ENCODE measurements around the gene EFHC1.
"Not testable (repeated sequence)": the region's sequence is repeated elsewhere in the genome, so short reads cannot be mapped to it uniquely, and the experiment has no call there.

Gene EFHC1

DNA sequence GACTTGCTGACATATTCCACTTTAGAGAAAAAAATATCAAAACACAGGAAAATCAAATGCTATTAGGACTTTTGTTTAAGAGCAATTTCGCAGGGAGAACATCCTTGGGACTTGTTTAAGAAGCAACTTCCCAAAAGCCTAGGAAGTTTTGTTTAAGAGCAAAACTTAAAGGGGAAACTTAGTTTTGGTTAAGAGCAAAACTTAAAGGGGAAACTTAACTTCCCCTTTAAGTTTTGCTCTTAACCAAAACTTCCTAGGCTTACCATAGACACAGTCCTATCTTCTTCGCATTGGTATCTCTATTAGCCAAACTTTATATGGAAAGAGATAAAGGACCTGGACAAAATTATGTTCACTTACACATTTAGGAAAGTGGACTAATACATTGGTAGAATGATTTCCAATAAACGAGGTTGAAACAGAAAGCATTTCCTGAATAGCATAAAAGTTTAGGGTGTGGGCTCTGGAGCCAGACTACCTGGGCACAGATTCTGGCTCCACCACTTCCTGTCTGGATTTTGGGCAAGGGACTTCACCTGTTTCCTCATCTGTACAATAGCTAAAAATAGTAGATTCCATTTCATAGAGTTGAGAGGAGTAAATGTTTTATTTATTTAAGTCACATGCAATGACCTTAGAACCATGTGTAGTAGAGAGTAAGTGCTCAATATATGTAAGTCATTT is 42.5 kb upstream of the EFHC1 start:
- no peak overlapping the region for H3K4me3 ChIP-seq (ENCODE audit: low read depth, low read length)
- DNase-seq (ENCODE audit: low read depth), result peak; percentile 39
- TF ChIP-seq MYC (IDR thresholded peaks at IDR 0.05; ENCODE audit: low read depth, low read length) (no peak), POLR2A (IDR thresholded peaks at IDR 0.05; ENCODE audit: extremely low read depth, insufficient read length) (no peak), MAX (IDR thresholded peaks at IDR 0.05; ENCODE audit: low read depth, low read length) (no peak)
- TF ChIP-seq, protein P1, sequence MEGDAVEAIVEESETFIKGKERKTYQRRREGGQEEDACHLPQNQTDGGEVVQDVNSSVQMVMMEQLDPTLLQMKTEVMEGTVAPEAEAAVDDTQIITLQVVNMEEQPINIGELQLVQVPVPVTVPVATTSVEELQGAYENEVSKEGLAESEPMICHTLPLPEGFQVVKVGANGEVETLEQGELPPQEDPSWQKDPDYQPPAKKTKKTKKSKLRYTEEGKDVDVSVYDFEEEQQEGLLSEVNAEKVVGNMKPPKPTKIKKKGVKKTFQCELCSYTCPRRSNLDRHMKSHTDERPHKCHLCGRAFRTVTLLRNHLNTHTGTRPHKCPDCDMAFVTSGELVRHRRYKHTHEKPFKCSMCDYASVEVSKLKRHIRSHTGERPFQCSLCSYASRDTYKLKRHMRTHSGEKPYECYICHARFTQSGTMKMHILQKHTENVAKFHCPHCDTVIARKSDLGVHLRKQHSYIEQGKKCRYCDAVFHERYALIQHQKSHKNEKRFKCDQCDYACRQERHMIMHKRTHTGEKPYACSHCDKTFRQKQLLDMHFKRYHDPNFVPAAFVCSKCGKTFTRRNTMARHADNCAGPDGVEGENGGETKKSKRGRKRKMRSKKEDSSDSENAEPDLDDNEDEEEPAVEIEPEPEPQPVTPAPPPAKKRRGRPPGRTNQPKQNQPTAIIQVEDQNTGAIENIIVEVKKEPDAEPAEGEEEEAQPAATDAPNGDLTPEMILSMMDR (IDR thresholded peaks at IDR 0.05; ENCODE audit: low read depth, low read length), result no peak

DNA sequence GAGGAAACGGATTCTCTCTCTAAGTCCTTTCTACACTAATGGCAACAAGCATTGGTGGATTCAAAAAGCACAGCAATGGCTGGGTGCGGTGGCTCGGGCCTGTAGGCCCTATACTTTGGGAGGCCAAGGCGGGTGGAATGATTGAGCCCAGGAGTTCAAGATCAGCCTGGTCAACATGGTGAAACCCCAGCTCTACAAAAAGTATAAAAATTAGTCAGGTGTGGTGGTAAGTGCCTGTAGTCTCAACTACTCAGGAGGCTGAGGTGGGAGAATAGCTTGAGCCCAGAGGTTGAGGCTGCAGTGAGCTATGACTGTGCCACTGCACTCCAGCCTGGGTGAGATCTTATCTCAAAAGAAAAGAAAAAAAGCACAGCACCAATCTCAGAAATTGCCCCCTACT is 38.9 kb upstream of the EFHC1 start:
- TF ChIP-seq MAX (IDR thresholded peaks at IDR 0.05; ENCODE audit: low read depth, low read length), result no peak
- TF ChIP-seq MYC (IDR thresholded peaks at IDR 0.05; ENCODE audit: low read depth, low read length), result no peak
- no peak for TF ChIP-seq POLR2A (IDR thresholded peaks at IDR 0.05; ENCODE audit: extremely low read depth, insufficient read length)
- TF ChIP-seq, protein P1 (IDR thresholded peaks at IDR 0.05; ENCODE audit: low read depth, low read length), result no peak
- no peak overlapping the region for H3K4me3 ChIP-seq (ENCODE audit: low read depth, low read length)
- DNase-seq (ENCODE audit: low read depth), result no peak

DNA sequence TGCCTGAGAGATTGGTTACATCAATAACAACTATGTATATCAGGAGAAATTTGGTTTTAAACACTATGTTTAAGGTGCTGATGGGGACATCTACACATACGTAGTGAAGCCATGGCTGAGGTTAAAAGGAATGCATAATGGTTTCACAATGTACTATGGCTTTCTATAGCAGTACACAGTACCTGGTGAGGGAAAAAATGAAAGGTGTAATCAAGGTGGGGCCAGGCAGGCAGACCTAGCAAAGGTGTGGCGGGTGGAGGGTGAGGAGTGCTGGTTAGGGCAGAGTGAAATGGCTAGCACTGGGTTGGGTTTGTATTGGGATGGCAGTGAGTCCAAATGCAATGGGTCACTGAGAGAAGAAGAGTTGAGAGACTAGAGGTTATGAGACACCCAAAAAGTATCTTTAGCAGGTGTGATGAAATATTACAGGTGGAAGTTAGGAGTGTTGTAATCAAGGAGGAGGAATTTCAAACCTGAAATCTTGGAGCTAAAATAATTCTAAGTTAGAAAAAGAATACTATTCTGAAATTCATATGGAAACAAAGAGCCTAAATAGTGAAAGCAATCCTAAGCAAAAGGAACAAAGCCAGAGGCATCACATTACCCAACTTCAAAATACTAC is 35.9 kb upstream of the EFHC1 start:
- H3K4me3 ChIP-seq (ENCODE audit: low read depth, low read length), result no peak overlapping the region
- TF ChIP-seq MAX (IDR thresholded peaks at IDR 0.05; ENCODE audit: low read depth, low read length) (no peak), MYC (IDR thresholded peaks at IDR 0.05; ENCODE audit: low read depth, low read length) (no peak), POLR2A (IDR thresholded peaks at IDR 0.05; ENCODE audit: extremely low read depth, insufficient read length) (no peak)
- TF ChIP-seq, protein P1 (IDR thresholded peaks at IDR 0.05; ENCODE audit: low read depth, low read length), result no peak
- no peak for DNase-seq (ENCODE audit: low read depth)

- no peak for TF ChIP-seq POLR2A (IDR thresholded peaks at IDR 0.05; ENCODE audit: extremely low read depth, insufficient read length)
- no peak for TF ChIP-seq MAX (IDR thresholded peaks at IDR 0.05; ENCODE audit: low read depth, low read length)
- TF ChIP-seq, protein P1 (IDR thresholded peaks at IDR 0.05; ENCODE audit: low read depth, low read length), result no peak
- no peak for TF ChIP-seq MYC (IDR thresholded peaks at IDR 0.05; ENCODE audit: low read depth, low read length)
- DNase-seq (ENCODE audit: low read depth), result no peak
Measured at GRCh38 chr6:52385074-52385473, 35.1 kb upstream of the EFHC1 start.

GRCh38 chr6:52388119-52388518 is 32.0 kb upstream of the EFHC1 start:
- H3K4me3 ChIP-seq (ENCODE audit: low read depth, low read length); DNase-seq (ENCODE audit: low read depth): not testable (repeated sequence)

More at GRCh38 chr6:52385074-52385473, 35.1 kb upstream of the EFHC1 start:
- H3K4me3 ChIP-seq (ENCODE audit: low read depth, low read length), result no peak overlapping the region

- no peak for DNase-seq (ENCODE audit: low read depth)
- no peak overlapping the region for H3K4me3 ChIP-seq (ENCODE audit: low read depth, low read length)
- TF ChIP-seq MAX (IDR thresholded peaks at IDR 0.05; ENCODE audit: low read depth, low read length), result no peak
- TF ChIP-seq, protein P1 (IDR thresholded peaks at IDR 0.05; ENCODE audit: low read depth, low read length), result no peak
- TF ChIP-seq POLR2A (IDR thresholded peaks at IDR 0.05; ENCODE audit: extremely low read depth, insufficient read length), result no peak
- TF ChIP-seq MYC (IDR thresholded peaks at IDR 0.05; ENCODE audit: low read depth, low read length), result no peak
Measured at GRCh38 chr6:52388790-52389189, 31.4 kb upstream of the EFHC1 start.

Data from NB4 (cell line).